GM12891 (cell line): Measurements from ENCODE around the gene PON2.

Source experiments
- DNase-seq: peaks from one replicate; pipeline ENCODE4 v3.0.0; 2011; ENCODE audit warnings: low spot score; ENCODE audit not compliant: insufficient read length
- FAIRE-seq: peaks from 2 replicates; lab custom pipeline; 2011; peaks lifted over from hg19 to GRCh38; lab: Jason Lieb, UNC
- PAX5 ChIP-seq: IDR thresholded peaks from 2 replicates; pipeline ENCODE4 v1.6.1; 2011; ENCODE audit warnings: low read length, moderate library complexity, mild to moderate bottlenecking; ENCODE audit not compliant: insufficient read depth, severe bottlenecking
- POLR2A ChIP-seq: IDR thresholded peaks from 2 replicates; pipeline ENCODE4 v1.6.1; 2011; ENCODE audit warnings: low read depth, low read length, control low read depth
- POLR2AphosphoS5 ChIP-seq: IDR thresholded peaks from 2 replicates; pipeline ENCODE4 v1.6.1; 2011; ENCODE audit warnings: low read depth, low read length, control low read depth
- POU2F2 ChIP-seq: IDR thresholded peaks from 2 replicates; pipeline ENCODE4 v1.6.1; 2011; ENCODE audit warnings: low read depth, mild to moderate bottlenecking, control low read depth, low read length, moderate library complexity
- SPI1 ChIP-seq: IDR thresholded peaks from 2 replicates; pipeline ENCODE4 v1.6.1; 2011; ENCODE audit warnings: low read depth, low read length, control low read depth
- TAF1 ChIP-seq: IDR thresholded peaks from 2 replicates; pipeline ENCODE4 v1.6.1; 2011; ENCODE audit warnings: low read depth, low read length, control low read depth

Gene PON2

GRCh38 chr7:95444796-95445195 lies 10.0 kb upstream of the PON2 start:
- DNase-seq: no peak
- TF ChIP-seq TAF1 (no peak), POU2F2 (no peak), POLR2A (no peak), PAX5 (no peak), POLR2AphosphoS5 (no peak), SPI1 (no peak)
- FAIRE-seq: no peak

- no peak for DNase-seq
- TF ChIP-seq PAX5 (no peak), POLR2AphosphoS5 (no peak), SPI1 (no peak), POLR2A (no peak), TAF1 (no peak), POU2F2 (no peak)
- no peak for FAIRE-seq
Observed at GRCh38 chr7:95441042-95441823, 6.4 kb upstream of the PON2 start.

GRCh38 chr7:95440394-95441038 lies 5.7 kb upstream of the PON2 start:
- FAIRE-seq (no peak), DNase-seq (no peak)
- TF ChIP-seq PAX5 (no peak), POLR2A (no peak), TAF1 (no peak), SPI1 (no peak), POLR2AphosphoS5 (no peak), POU2F2 (no peak)

GRCh38 chr7:95436407-95436806 lies 1.6 kb upstream of the PON2 start:
- no peak for FAIRE-seq

GRCh38 chr7:95435422-95435780 lies 573 bp upstream of the PON2 start:
- DNase-seq: no peak
- FAIRE-seq: no peak
- TF ChIP-seq POLR2A (no peak), PAX5 (no peak), TAF1 (no peak), POU2F2 (no peak), SPI1 (no peak), POLR2AphosphoS5 (no peak)

More at GRCh38 chr7:95436407-95436806, 1.6 kb upstream of the PON2 start:
- DNase-seq: no peak
- TF ChIP-seq POLR2AphosphoS5 (no peak), POU2F2 (no peak), PAX5 (no peak), TAF1 (no peak), POLR2A (no peak), SPI1 (no peak)

- TF ChIP-seq TAF1: no peak
- FAIRE-seq (no peak), DNase-seq (no peak)
Observed at GRCh38 chr7:95433952-95434556, 774 bp downstream of the PON2 start.

GRCh38 chr7:95433129-95433528 lies 1.7 kb downstream of the PON2 start:
- FAIRE-seq (no peak), DNase-seq (no peak)

GRCh38 chr7:95432606-95433005 lies 2.2 kb downstream of the PON2 start:
- FAIRE-seq (no peak), DNase-seq (no peak)
- TF ChIP-seq PAX5 (no peak), SPI1 (no peak), POLR2AphosphoS5 (no peak)

More at GRCh38 chr7:95433129-95433528, 1.7 kb downstream of the PON2 start:
- no peak for TF ChIP-seq SPI1
- TF ChIP-seq POLR2A: no peak
- no peak for TF ChIP-seq TAF1
- TF ChIP-seq PAX5: no peak
- no peak for TF ChIP-seq POU2F2
- TF ChIP-seq POLR2AphosphoS5: no peak

- DNase-seq (no peak), FAIRE-seq (no peak)
- TF ChIP-seq SPI1 (no peak), PAX5 (no peak), POLR2AphosphoS5 (no peak), POLR2A (no peak), POU2F2 (no peak), TAF1 (no peak)
Observed at GRCh38 chr7:95430864-95431263, 4.0 kb downstream of the PON2 start.
